ENCODE results near the gene NTRK3. TPM values are rescaled to one million over a fixed set of nuclear protein-coding genes. Genes with fewer than 3 reads are reported as not detected.

NTRK3 gene
- total RNA-seq, 1 donor from 2014 or later: 1.1 TPM

DNA sequence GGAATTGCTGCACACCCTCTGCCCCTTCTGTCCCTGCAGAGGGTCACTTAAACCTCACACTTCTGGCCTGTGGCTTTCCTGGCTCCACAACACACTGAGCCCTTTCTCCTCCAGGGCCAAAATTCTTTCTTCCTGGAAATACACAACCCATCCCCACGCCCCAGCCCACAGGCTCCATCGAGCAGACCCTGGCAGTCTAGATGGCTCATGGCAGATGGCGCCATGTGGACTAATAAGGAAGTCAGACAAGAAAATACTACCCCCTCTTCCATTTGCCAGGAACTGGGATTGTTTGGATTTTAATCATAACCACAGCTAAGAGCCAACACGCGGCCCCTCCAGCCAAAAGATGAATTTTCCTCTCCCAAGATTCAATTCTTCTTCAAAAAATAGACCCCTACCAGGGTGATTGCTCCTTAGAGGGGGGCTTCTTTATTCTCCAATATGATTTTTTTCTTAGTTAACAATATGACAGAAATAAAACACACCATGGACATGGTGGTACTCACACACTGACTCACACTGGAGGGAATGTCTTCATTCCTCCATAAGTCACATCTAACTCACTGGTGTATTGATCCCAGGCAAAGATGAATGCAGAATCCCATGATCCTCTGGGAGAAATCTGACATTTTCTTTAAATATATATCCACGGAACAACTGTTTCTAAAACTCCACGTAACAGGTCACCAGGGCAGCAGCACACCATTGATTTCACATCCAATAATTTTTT is 111.5 kb downstream of the NTRK3 start:
- Mint-ChIP-seq H3K27ac (ENCODE audit: unreplicated experiment) (no peak overlapping the region), H3K36me3 (ENCODE audit: low read depth) (no peaks in the 10 kb centered on the region), H3K9me3 (peaks cover 4% of the 10 kb centered on the region), H3K27me3 (ENCODE audit: low read depth) (peaks cover 17% of the 10 kb centered on the region), H3K4me3 (no peak overlapping the region), H3K4me1 (peaks cover 13% of the 10 kb centered on the region)
- TF ChIP-seq, protein P1, sequence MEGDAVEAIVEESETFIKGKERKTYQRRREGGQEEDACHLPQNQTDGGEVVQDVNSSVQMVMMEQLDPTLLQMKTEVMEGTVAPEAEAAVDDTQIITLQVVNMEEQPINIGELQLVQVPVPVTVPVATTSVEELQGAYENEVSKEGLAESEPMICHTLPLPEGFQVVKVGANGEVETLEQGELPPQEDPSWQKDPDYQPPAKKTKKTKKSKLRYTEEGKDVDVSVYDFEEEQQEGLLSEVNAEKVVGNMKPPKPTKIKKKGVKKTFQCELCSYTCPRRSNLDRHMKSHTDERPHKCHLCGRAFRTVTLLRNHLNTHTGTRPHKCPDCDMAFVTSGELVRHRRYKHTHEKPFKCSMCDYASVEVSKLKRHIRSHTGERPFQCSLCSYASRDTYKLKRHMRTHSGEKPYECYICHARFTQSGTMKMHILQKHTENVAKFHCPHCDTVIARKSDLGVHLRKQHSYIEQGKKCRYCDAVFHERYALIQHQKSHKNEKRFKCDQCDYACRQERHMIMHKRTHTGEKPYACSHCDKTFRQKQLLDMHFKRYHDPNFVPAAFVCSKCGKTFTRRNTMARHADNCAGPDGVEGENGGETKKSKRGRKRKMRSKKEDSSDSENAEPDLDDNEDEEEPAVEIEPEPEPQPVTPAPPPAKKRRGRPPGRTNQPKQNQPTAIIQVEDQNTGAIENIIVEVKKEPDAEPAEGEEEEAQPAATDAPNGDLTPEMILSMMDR (conservative IDR thresholded peaks at IDR 0.05): no peak
- no peak for DNase-seq (ENCODE audit: low read depth, low spot score)

DNA sequence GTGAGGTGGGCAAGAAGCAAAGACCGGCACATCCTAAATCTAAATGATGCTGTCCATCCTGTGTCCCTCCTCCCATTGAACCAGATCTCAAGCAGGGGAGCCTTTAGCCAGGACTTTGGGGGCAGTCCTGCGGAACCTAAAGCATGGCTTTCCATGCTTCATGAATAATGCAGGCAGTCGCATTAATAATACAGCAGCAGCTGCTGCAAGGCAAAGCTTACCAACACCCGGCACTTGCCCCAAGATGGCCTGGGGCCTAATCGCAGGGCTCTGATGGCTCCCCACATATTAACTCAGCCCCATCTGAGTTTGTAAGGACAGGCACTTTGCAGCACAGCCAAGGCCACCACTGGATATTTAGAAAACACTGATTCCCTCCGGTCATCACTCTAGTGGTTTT is 114.4 kb downstream of the NTRK3 start:
- no peak overlapping the region for H3K4me3 Mint-ChIP-seq
- peaks cover 1% of the 10 kb centered on the region for H3K9me3 Mint-ChIP-seq
- H3K4me1 Mint-ChIP-seq: peaks cover 9% of the 10 kb centered on the region
- no peaks in the 10 kb centered on the region for H3K36me3 Mint-ChIP-seq (ENCODE audit: low read depth)
- TF ChIP-seq, protein P1 (conservative IDR thresholded peaks at IDR 0.05): no peak
- H3K27ac Mint-ChIP-seq (ENCODE audit: unreplicated experiment): no peak overlapping the region
- H3K27me3 Mint-ChIP-seq (ENCODE audit: low read depth): peaks cover 3% of the 10 kb centered on the region
- DNase-seq (ENCODE audit: low read depth, low spot score): no peak

DNA sequence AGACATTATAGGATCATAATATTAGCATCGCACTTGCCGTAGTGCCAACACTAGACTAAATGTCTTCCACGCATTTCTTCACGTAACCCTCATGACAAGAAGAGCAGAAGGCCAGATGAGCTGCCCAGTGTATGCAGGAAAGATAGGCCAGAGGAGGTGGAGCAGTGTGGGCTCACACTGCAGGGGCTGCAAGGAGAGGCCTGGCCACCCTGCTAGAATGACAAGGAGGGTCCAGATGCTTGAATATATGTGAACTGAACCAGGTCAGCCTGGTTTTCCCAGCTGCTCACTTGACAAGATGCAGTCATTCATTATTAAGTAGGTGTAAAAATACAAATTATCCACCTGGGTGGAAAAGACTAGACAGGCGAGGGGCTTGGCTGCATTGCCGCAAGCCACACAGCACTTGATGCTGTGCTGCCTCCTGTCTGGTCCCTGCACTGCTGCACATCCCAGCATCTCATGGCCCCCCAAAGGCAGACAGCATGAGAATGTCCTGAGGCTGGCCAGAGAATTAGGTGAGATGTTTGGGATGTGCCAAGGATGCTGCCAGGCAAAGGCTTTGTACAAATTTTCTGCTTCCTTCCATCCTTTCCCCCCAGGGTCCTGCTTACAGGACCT is 115.2 kb downstream of the NTRK3 start:
- Mint-ChIP-seq H3K4me1 (peaks cover 9% of the 10 kb centered on the region), H3K27me3 (ENCODE audit: low read depth) (peaks cover 6% of the 10 kb centered on the region), H3K36me3 (ENCODE audit: low read depth) (no peaks in the 10 kb centered on the region), H3K9me3 (peaks cover 2% of the 10 kb centered on the region), H3K4me3 (no peak overlapping the region), H3K27ac (ENCODE audit: unreplicated experiment) (no peak overlapping the region)
- DNase-seq (ENCODE audit: low read depth, low spot score): no peak
- TF ChIP-seq, protein P1 (conservative IDR thresholded peaks at IDR 0.05): no peak

DNA sequence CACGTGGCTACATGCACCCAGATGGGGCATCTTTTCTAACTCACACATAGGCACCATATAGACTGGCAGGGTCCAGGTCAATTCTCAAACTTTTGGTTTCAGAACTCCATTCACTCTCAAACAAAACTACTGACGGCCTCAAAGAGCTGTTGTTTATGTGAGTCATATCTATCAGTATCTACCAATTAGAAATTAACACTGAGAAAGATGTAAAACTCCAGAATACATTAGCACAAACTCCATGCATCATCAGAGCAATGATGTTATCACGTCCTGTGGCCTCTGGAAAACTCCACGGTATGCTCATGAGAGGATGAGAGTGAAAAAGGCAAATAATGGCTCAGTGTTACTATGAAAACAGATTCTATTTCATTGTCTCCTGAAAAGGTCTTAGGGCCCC is 116.1 kb downstream of the NTRK3 start:
- Mint-ChIP-seq H3K36me3 (ENCODE audit: low read depth) (no peaks in the 10 kb centered on the region), H3K4me3 (no peak overlapping the region), H3K27me3 (ENCODE audit: low read depth) (peaks cover 8% of the 10 kb centered on the region), H3K9me3 (peaks cover 2% of the 10 kb centered on the region), H3K27ac (ENCODE audit: unreplicated experiment) (no peak overlapping the region), H3K4me1 (peaks cover 9% of the 10 kb centered on the region)
- TF ChIP-seq, protein P1 (conservative IDR thresholded peaks at IDR 0.05): no peak
- DNase-seq (ENCODE audit: low read depth, low spot score): no peak

DNA sequence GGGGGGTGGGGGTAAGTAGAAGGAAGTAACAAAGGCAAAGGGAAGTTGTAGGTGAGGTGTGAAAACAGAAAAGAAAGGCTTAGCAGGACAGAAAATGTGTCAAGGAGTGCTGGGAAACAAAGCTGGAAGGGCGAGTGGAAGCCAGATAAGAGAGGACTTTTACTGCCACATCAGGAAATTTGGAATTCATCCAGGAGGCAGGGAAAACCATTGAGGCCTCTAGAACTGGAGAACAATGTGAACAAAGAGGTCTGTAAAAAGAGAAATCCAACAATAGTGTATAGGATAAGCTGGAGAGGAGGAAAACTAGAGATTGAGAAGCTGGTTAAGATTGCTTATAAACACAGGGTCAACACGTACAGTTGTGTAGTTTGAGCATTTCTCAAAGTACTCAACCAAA is 116.6 kb downstream of the NTRK3 start:
- Mint-ChIP-seq H3K27ac (ENCODE audit: unreplicated experiment) (no peak overlapping the region), H3K36me3 (ENCODE audit: low read depth) (no peaks in the 10 kb centered on the region), H3K4me3 (no peak overlapping the region), H3K27me3 (ENCODE audit: low read depth) (peaks cover 8% of the 10 kb centered on the region), H3K9me3 (peaks cover 2% of the 10 kb centered on the region), H3K4me1 (peaks cover 9% of the 10 kb centered on the region)
- no peak for DNase-seq (ENCODE audit: low read depth, low spot score)
- TF ChIP-seq, protein P1 (conservative IDR thresholded peaks at IDR 0.05): no peak
